HG02610 (cell line): ENCODE data around the gene SLC41A3.
"Not testable (repeated sequence)": the region's sequence is repeated elsewhere in the genome, so short reads cannot be mapped to it uniquely, and the experiment has no call there.

Source experiments
- ATAC-seq: cut with Tn5 transposase; IDR thresholded peaks from one replicate; pipeline ENCODE4 v1.9.1; 2021; ENCODE audit warnings: mild to moderate bottlenecking, moderate library complexity; ENCODE audit not compliant: unreplicated experiment

Gene SLC41A3

DNA sequence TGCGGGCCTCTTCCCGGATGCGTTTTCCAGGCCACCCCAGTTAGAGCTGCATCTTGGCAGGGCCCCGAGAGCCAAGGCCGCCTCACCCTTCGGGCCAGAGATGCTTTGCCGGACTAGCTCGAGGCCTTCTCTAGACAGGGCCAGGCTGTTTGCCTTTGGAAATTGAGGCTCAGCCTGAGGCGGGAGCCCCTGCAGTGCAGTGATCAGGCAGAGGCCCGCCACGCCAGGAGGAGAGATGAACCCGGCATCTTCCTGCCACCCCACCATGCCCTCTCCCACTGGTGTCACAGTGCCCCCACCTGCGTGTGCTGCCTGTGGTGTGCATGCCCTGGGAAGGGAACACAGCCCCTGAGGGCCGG is 123.9 kb downstream of the SLC41A3 start:
- ATAC-seq, result no peak

GRCh38 chr3:125959317-125960065 is 124.4 kb downstream of the SLC41A3 start:
- no peak for ATAC-seq

DNA sequence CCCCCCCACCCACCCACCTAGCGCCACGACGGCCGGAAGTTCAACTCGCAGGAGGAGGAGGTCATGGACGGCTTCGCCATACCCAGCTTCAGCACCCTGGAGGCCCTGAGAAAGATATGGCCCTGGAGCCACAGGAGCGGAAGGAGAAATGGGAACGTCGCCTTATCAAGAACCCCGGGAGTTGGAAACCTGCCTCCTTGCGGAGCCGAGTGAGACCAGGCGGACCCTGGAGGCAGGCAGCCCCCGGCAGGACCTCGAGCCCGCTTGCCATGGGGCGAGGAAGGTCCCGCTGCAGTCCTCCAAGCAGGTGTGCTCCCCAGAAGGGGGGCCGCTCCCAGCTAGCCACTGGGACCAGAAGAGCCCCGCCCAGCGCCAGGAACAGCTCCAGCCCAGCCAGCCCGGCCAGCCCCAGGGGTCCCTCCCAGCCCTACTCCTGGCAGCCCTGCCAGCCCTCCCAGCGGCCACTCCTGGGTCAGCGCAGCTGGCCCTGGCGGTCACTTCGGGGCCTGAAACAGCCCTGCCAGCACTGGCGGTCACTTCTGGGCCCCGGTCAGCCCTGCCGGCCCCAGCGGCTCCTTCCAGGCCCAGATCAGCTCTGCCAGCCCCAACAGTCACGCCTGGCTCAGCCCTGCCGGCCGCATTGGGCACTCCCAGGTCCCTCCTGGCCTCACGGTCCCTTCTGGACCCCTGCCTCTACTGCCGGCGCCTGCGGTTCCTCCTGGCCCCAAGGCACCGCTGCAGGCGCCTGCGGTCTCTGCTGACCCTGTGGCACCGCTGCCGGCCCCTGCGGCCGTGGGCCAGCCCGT is 125.2 kb downstream of the SLC41A3 start:
- ATAC-seq, result no peak

DNA sequence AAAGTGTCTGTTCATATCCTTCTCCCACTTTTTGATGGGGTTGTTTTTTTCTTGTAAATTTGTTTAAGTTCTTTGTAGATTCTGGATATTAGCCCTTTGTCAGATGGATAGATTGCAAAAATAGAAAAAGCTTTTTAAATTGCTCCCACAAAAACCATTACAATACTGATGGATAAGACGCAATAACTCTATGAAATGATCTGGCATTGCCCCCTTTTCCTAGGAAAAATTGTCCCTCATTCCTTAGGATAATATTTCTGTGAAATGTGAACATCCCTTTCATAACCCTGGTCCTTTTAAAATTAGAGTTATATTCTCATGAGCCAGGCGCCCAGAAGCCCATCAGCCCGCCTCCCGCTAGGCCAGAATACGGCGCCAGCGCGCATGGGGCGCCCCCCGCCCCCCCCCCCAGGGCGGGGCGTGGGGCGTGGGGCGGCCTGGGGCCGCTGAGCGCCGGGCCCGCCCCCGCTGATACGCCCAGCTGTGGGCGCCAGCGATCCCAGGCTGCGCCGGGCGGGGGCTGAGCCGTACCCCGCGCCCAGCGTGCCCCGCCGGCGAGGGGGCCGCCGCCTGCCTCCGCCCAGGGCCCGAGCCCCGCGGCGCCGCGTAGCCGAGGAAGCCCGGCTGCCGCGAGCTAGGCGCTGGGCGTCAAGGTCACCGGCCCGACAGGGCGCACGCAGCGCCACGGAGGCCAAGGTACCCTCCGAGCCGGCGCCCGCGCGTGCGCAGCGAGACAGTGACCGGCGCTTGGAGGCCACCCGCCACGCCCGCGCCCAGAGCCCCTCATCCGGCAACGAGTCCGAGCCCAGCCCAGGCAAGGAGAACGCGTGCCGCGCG is 126.0 kb downstream of the SLC41A3 start:
- ATAC-seq, result no peak

GRCh38 chr3:125957020-125957419 is 126.9 kb downstream of the SLC41A3 start:
- not testable (repeated sequence) for ATAC-seq
